Choroid plexus epithelial cell (primary cell): ENCODE data around the gene ID3.
A peak's percentile ranks its signal among the peaks of the same experiment; 100 is the strongest.

Source experiments
- DNase-seq: peaks from one replicate; pipeline ENCODE4 v3.0.0-alpha.2; 2010; ENCODE audit warnings: low read depth
- H3K4me3 ChIP-seq: 2 replicates; pipeline ENCODE4 v1.5.1; 2011; ENCODE audit warnings: low read depth, mild to moderate bottlenecking, control low read depth, low read length, moderate library complexity
- CTCF ChIP-seq: conservative IDR thresholded peaks from 2 replicates; pipeline ENCODE4 v1.5.1; 2011; ENCODE audit warnings: low read depth, mild to moderate bottlenecking, control low read depth, inconsistent platforms, low read length, moderate library complexity

ID3 gene

DNA sequence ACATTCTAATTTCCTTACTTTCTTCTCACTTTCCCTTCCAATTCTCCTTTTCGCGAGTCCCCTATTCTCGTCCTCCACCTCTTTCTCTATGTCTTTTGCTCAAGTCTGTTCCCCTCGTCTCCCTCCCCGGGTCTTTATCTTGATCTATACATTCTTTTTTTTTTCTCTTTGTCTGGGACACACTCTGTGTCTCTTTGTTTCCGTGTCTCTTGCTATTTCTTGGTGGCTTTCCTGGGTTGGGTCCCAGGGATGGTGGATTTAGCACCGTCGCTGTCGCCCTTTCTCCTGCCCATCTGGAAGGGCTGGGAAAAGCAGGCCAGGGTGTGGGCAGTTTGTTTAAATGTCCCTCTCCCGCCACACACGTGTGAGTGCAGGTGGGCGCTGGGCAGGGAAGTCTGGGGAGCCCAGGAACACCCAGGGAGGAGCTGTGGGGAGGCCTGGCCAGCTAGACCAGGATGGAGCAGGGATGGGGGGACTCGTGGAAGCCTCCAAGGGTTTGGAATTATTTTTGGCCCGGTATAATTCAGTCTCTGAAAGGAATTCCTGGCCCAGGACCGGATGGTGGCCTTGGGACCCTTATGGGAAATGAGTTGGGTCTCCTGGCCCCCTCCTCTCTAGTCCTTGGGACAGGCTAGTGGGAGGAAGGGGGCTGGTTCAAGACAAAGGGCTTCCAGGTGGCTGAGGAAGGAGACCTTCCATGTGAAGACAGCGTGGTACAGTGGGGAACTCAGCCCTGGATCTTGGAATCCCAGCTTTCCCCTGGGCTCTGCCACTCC is 9.5 kb upstream of the ID3 start:
- DNase-seq = no peak
- H3K4me3 ChIP-seq = peak overlapping the region; percentile 61
- TF ChIP-seq CTCF = no peak

- H3K4me3 ChIP-seq = peak overlapping the region; percentile 61
- TF ChIP-seq CTCF = no peak
- peak; percentile 17 for DNase-seq
These were observed 8.8 kb upstream of the ID3 start for GRCh38 chr1:23567996-23568607.

GRCh38 chr1:23567629-23567995 is 8.3 kb upstream of the ID3 start:
- peak overlapping the region; percentile 61 for H3K4me3 ChIP-seq
- TF ChIP-seq CTCF = no peak
- DNase-seq = no peak

DNA sequence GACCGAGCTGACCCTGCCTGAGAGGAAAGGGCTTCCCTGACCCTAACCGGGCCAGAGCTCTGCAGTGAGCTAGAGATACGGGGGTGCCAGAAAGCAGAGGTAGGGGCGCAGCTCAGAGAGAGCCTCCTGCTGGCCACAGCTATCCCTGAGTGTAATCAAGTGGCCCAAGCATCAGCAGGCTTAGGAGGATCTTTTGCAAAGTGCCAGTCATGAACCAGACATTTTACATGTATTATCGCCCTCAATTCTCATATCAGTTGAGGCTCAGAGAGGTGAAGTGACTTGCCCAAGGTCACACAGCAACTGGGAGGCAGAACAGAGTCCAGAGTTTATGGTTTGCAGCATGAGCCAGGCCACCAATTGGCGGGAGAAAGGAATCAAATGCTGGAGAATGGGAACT is 7.0 kb upstream of the ID3 start:
- DNase-seq = peak; percentile 24
- H3K4me3 ChIP-seq = no peak overlapping the region
- peak; percentile 55 for TF ChIP-seq CTCF

- no peak overlapping the region for H3K4me3 ChIP-seq
- no peak for DNase-seq
- TF ChIP-seq CTCF = no peak
These were observed 6.5 kb upstream of the ID3 start for GRCh38 chr1:23565776-23566175.

DNA sequence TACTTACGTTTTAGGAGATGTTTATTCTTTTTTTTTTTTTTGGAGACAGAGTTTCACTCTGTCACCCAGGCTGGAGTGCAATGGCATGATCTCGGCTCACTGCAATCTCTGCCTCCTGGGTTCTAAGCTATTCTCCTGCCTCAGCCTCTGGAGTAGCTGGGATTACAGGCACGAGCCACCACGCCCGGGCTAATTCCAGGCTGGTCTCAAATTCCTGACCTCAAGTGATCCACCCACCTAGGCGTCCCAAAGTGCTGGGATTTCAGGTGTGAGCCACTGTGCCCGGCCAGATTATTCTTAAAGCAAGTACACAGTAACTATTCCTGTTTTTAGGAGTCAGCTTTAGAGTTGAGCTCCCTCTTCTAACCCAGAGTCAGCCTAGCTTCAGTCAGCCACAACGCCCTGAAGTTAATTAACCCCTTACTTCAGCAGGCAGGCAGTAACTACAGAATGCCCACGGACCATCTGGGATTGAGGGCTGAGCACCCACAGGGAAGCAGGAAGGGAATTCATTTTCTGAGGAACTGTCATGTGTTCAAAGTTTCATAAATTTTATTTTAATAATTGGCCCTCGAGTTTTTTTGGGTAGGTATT is 5.3 kb upstream of the ID3 start:
- DNase-seq = no peak
- no peak for TF ChIP-seq CTCF
- H3K4me3 ChIP-seq = no peak overlapping the region
